Measurements from ENCODE around the gene COL4A1.

The COL4A1 gene

GRCh38 chr13:110304256-110304655 lies 2.7 kb downstream of the COL4A1 start:
- H3K9me3 Mint-ChIP-seq: no peaks in the 10 kb centered on the region
- peaks cover 2% of the 10 kb centered on the region for H3K4me1 Mint-ChIP-seq
- DNase-seq (ENCODE audit: low spot score in 2 of 2): no peak
- ATAC-seq (ENCODE audit: low read depth): no peak
- H3K27me3 Mint-ChIP-seq: peaks cover 29% of the 10 kb centered on the region
- no peak overlapping the region for H3K27ac Mint-ChIP-seq
- no peak overlapping the region for H3K4me3 Mint-ChIP-seq
- H3K36me3 Mint-ChIP-seq: no peaks in the 10 kb centered on the region

GRCh38 chr13:110303644-110304043 lies 3.3 kb downstream of the COL4A1 start:
- H3K36me3 Mint-ChIP-seq: no peaks in the 10 kb centered on the region
- no peak for ATAC-seq (ENCODE audit: low read depth)
- no peak overlapping the region for H3K4me3 Mint-ChIP-seq
- no peak for DNase-seq (ENCODE audit: low spot score in 2 of 2)
- H3K27me3 Mint-ChIP-seq: peaks cover 29% of the 10 kb centered on the region
- H3K4me1 Mint-ChIP-seq: peaks cover under 1% of the 10 kb centered on the region
- no peaks in the 10 kb centered on the region for H3K9me3 Mint-ChIP-seq
- H3K27ac Mint-ChIP-seq: no peak overlapping the region

GRCh38 chr13:110302997-110303396 lies 4.0 kb downstream of the COL4A1 start:
- ATAC-seq (ENCODE audit: low read depth) (no peak), DNase-seq (ENCODE audit: low spot score in 2 of 2) (no peak)
- Mint-ChIP-seq H3K4me3 (no peak overlapping the region), H3K36me3 (no peaks in the 10 kb centered on the region), H3K27ac (no peak overlapping the region), H3K27me3 (peaks cover 26% of the 10 kb centered on the region), H3K4me1 (no peaks in the 10 kb centered on the region), H3K9me3 (no peaks in the 10 kb centered on the region)

- H3K36me3 Mint-ChIP-seq: no peaks in the 10 kb centered on the region
- H3K4me1 Mint-ChIP-seq: no peaks in the 10 kb centered on the region
- peaks cover 29% of the 10 kb centered on the region for H3K27me3 Mint-ChIP-seq
- H3K27ac Mint-ChIP-seq: no peak overlapping the region
- no peaks in the 10 kb centered on the region for H3K9me3 Mint-ChIP-seq
- H3K4me3 Mint-ChIP-seq: no peak overlapping the region
- ATAC-seq (ENCODE audit: low read depth) (no peak), DNase-seq (ENCODE audit: low spot score in 2 of 2) (no peak)
Observed at GRCh38 chr13:110301606-110302553, 5.1 kb downstream of the COL4A1 start.

- no peaks in the 10 kb centered on the region for H3K9me3 Mint-ChIP-seq
- DNase-seq (ENCODE audit: low spot score in 2 of 2) (no peak), ATAC-seq (ENCODE audit: low read depth) (no peak)
- no peaks in the 10 kb centered on the region for H3K36me3 Mint-ChIP-seq
- no peak overlapping the region for H3K4me3 Mint-ChIP-seq
- H3K27ac Mint-ChIP-seq: no peak overlapping the region
- H3K27me3 Mint-ChIP-seq: peaks cover 29% of the 10 kb centered on the region
- no peaks in the 10 kb centered on the region for H3K4me1 Mint-ChIP-seq
Observed at GRCh38 chr13:110301083-110301482, 5.9 kb downstream of the COL4A1 start.

GRCh38 chr13:110300090-110300815 lies 6.7 kb downstream of the COL4A1 start:
- Mint-ChIP-seq H3K4me3 (no peak overlapping the region), H3K27me3 (peaks cover 24% of the 10 kb centered on the region), H3K36me3 (no peaks in the 10 kb centered on the region), H3K4me1 (no peaks in the 10 kb centered on the region), H3K9me3 (no peaks in the 10 kb centered on the region), H3K27ac (no peak overlapping the region)
- ATAC-seq (ENCODE audit: low read depth) (no peak), DNase-seq (ENCODE audit: low spot score in 2 of 2) (no peak)

GRCh38 chr13:110299283-110299840 lies 7.6 kb downstream of the COL4A1 start:
- DNase-seq (ENCODE audit: low spot score in 2 of 2) (no peak), ATAC-seq (ENCODE audit: low read depth) (no peak)
- no peaks in the 10 kb centered on the region for H3K4me1 Mint-ChIP-seq
- no peak overlapping the region for H3K4me3 Mint-ChIP-seq
- H3K36me3 Mint-ChIP-seq: no peaks in the 10 kb centered on the region
- H3K27ac Mint-ChIP-seq: no peak overlapping the region
- peaks cover 21% of the 10 kb centered on the region for H3K27me3 Mint-ChIP-seq
- H3K9me3 Mint-ChIP-seq: no peaks in the 10 kb centered on the region

GRCh38 chr13:110298505-110299282 lies 8.3 kb downstream of the COL4A1 start:
- no peaks in the 10 kb centered on the region for H3K36me3 Mint-ChIP-seq
- ATAC-seq (ENCODE audit: low read depth) (no peak), DNase-seq (ENCODE audit: low spot score in 2 of 2) (no peak)
- no peaks in the 10 kb centered on the region for H3K4me1 Mint-ChIP-seq
- H3K27ac Mint-ChIP-seq: no peak overlapping the region
- peaks cover 18% of the 10 kb centered on the region for H3K27me3 Mint-ChIP-seq
- H3K4me3 Mint-ChIP-seq: no peak overlapping the region
- no peaks in the 10 kb centered on the region for H3K9me3 Mint-ChIP-seq

GRCh38 chr13:110297766-110298504 lies 9.0 kb downstream of the COL4A1 start:
- no peak for ATAC-seq (ENCODE audit: low read depth)
- H3K27me3 Mint-ChIP-seq: peaks cover 14% of the 10 kb centered on the region

GRCh38 chr13:110297011-110297410 lies 9.9 kb downstream of the COL4A1 start:
- H3K4me1 Mint-ChIP-seq: no peaks in the 10 kb centered on the region
- peaks cover 2% of the 10 kb centered on the region for H3K9me3 Mint-ChIP-seq
- ATAC-seq (ENCODE audit: low read depth): no peak
- no peak overlapping the region for H3K27ac Mint-ChIP-seq
- H3K36me3 Mint-ChIP-seq: no peaks in the 10 kb centered on the region
- no peak for DNase-seq (ENCODE audit: low spot score in 2 of 2)
- H3K4me3 Mint-ChIP-seq: no peak overlapping the region
- peaks cover 14% of the 10 kb centered on the region for H3K27me3 Mint-ChIP-seq

More at GRCh38 chr13:110297766-110298504, 9.0 kb downstream of the COL4A1 start:
- H3K27ac Mint-ChIP-seq: no peak overlapping the region
- peaks cover under 1% of the 10 kb centered on the region for H3K9me3 Mint-ChIP-seq
- no peaks in the 10 kb centered on the region for H3K4me1 Mint-ChIP-seq
- no peak for DNase-seq (ENCODE audit: low spot score in 2 of 2)
- H3K4me3 Mint-ChIP-seq: no peak overlapping the region
- no peaks in the 10 kb centered on the region for H3K36me3 Mint-ChIP-seq

- no peak overlapping the region for H3K4me3 Mint-ChIP-seq
- H3K27me3 Mint-ChIP-seq: peaks cover 5% of the 10 kb centered on the region
- ATAC-seq (ENCODE audit: low read depth) (no peak), DNase-seq (ENCODE audit: low spot score in 2 of 2) (no peak)
- no peak overlapping the region for H3K27ac Mint-ChIP-seq
- H3K4me1 Mint-ChIP-seq: no peaks in the 10 kb centered on the region
- peaks cover 2% of the 10 kb centered on the region for H3K9me3 Mint-ChIP-seq
- H3K36me3 Mint-ChIP-seq: no peaks in the 10 kb centered on the region
Observed at GRCh38 chr13:110294622-110295021, 12.3 kb downstream of the COL4A1 start.

GRCh38 chr13:110294146-110294545 lies 12.8 kb downstream of the COL4A1 start:
- ATAC-seq (ENCODE audit: low read depth): no peak

GRCh38 chr13:110293649-110294048 lies 13.3 kb downstream of the COL4A1 start:
- ATAC-seq (ENCODE audit: low read depth): no peak
- Mint-ChIP-seq H3K27ac (no peak overlapping the region), H3K27me3 (peaks cover 5% of the 10 kb centered on the region), H3K4me3 (no peak overlapping the region), H3K4me1 (no peaks in the 10 kb centered on the region), H3K9me3 (peaks cover 2% of the 10 kb centered on the region), H3K36me3 (no peaks in the 10 kb centered on the region)
- DNase-seq (ENCODE audit: low spot score in 2 of 2): no peak

More at GRCh38 chr13:110294146-110294545, 12.8 kb downstream of the COL4A1 start:
- no peaks in the 10 kb centered on the region for H3K4me1 Mint-ChIP-seq
- peaks cover 5% of the 10 kb centered on the region for H3K27me3 Mint-ChIP-seq
- H3K9me3 Mint-ChIP-seq: peaks cover 2% of the 10 kb centered on the region
- no peak overlapping the region for H3K27ac Mint-ChIP-seq
- no peak overlapping the region for H3K4me3 Mint-ChIP-seq
- DNase-seq (ENCODE audit: low spot score in 2 of 2): no peak
- no peaks in the 10 kb centered on the region for H3K36me3 Mint-ChIP-seq
